HL-60 (cell line): Measurements from ENCODE around the gene RABGAP1L.

Experiments
- DNase-seq, 2 experiments: peaks; one replicate each; pipeline ENCODE4 v3.0.0-alpha.2; 2010 to 2020; ENCODE audit warnings: low read depth in 1 of 2, low spot score in 1 of 2
- H3K27ac ChIP-seq: fragments of 250-450 bp; sonication (Bioruptor Pico); replicated peaks from 2 replicates; pipeline ENCODE4 v1.5.1; 2020; ENCODE audit warnings: mild to moderate bottlenecking, moderate library complexity
- H3K27me3 ChIP-seq: fragments of 250-450 bp; sonication (Bioruptor Pico); 2 replicates; pipeline ENCODE4 v1.5.1; 2021; ENCODE audit warnings: mild to moderate bottlenecking, moderate library complexity; ENCODE audit not compliant: insufficient read depth, poor library complexity, severe bottlenecking
- H3K4me3 ChIP-seq: replicated peaks from 2 replicates; pipeline ENCODE4 v1.5.1; 2011; ENCODE audit warnings: mild to moderate bottlenecking, control low read depth, low read length; ENCODE audit not compliant: insufficient read depth
- GABPA ChIP-seq: IDR thresholded peaks from 2 replicates; pipeline ENCODE4 v1.6.1; 2012; ENCODE audit warnings: low read depth
- POLR2AphosphoS5 ChIP-seq: IDR thresholded peaks from 2 replicates; pipeline ENCODE4 v1.6.1; 2012; ENCODE audit warnings: low read depth
- SPI1 ChIP-seq: IDR thresholded peaks from 2 replicates; pipeline ENCODE4 v1.6.1; 2012; ENCODE audit warnings: low read depth, mild to moderate bottlenecking, borderline replicate concordance
- TF ChIP-seq, protein P1 (sequence below): IDR thresholded peaks from 2 replicates; pipeline ENCODE4 v1.6.1; 2012; ENCODE audit warnings: low read depth; ENCODE audit not compliant: insufficient replicate concordance
- TF ChIP-seq, protein P2 (sequence below): IDR thresholded peaks from one replicate; pipeline ENCODE4 v1.5.1; 2011; ENCODE audit warnings: low read length, control low read depth, inconsistent platforms; ENCODE audit not compliant: insufficient read depth

The RABGAP1L gene

DNA sequence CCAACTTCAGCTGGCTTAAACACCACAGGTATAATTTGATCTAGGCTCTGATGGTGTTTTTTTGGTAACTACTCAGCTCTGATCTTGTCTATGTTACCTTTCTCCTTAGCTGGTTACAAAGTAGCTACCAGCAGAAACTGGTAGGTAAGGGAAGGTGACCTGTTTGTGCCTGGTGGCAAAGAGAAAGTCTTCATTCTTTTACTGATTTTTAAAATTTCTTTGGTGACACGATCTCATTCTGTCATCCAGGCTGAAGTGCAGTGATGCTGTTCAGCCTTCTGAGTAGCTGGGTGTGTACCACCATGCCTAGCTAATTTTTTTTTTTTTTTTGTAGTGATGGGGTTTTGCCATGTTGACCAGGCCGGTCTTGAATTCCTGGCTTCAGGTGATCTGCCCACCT is 62.4 kb downstream of the RABGAP1L start:
- DNase-seq, result no peak
- H3K27ac ChIP-seq, result no peak overlapping the region
- no peaks in the 10 kb centered on the region for H3K27me3 ChIP-seq
- no peak overlapping the region for H3K4me3 ChIP-seq
- TF ChIP-seq GABPA, result no peak
- no peak for TF ChIP-seq POLR2AphosphoS5
- no peak for TF ChIP-seq SPI1
- TF ChIP-seq, protein P1, sequence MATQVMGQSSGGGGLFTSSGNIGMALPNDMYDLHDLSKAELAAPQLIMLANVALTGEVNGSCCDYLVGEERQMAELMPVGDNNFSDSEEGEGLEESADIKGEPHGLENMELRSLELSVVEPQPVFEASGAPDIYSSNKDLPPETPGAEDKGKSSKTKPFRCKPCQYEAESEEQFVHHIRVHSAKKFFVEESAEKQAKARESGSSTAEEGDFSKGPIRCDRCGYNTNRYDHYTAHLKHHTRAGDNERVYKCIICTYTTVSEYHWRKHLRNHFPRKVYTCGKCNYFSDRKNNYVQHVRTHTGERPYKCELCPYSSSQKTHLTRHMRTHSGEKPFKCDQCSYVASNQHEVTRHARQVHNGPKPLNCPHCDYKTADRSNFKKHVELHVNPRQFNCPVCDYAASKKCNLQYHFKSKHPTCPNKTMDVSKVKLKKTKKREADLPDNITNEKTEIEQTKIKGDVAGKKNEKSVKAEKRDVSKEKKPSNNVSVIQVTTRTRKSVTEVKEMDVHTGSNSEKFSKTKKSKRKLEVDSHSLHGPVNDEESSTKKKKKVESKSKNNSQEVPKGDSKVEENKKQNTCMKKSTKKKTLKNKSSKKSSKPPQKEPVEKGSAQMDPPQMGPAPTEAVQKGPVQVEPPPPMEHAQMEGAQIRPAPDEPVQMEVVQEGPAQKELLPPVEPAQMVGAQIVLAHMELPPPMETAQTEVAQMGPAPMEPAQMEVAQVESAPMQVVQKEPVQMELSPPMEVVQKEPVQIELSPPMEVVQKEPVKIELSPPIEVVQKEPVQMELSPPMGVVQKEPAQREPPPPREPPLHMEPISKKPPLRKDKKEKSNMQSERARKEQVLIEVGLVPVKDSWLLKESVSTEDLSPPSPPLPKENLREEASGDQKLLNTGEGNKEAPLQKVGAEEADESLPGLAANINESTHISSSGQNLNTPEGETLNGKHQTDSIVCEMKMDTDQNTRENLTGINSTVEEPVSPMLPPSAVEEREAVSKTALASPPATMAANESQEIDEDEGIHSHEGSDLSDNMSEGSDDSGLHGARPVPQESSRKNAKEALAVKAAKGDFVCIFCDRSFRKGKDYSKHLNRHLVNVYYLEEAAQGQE, result no peak
- TF ChIP-seq, protein P2, sequence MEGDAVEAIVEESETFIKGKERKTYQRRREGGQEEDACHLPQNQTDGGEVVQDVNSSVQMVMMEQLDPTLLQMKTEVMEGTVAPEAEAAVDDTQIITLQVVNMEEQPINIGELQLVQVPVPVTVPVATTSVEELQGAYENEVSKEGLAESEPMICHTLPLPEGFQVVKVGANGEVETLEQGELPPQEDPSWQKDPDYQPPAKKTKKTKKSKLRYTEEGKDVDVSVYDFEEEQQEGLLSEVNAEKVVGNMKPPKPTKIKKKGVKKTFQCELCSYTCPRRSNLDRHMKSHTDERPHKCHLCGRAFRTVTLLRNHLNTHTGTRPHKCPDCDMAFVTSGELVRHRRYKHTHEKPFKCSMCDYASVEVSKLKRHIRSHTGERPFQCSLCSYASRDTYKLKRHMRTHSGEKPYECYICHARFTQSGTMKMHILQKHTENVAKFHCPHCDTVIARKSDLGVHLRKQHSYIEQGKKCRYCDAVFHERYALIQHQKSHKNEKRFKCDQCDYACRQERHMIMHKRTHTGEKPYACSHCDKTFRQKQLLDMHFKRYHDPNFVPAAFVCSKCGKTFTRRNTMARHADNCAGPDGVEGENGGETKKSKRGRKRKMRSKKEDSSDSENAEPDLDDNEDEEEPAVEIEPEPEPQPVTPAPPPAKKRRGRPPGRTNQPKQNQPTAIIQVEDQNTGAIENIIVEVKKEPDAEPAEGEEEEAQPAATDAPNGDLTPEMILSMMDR, result no peak

DNA sequence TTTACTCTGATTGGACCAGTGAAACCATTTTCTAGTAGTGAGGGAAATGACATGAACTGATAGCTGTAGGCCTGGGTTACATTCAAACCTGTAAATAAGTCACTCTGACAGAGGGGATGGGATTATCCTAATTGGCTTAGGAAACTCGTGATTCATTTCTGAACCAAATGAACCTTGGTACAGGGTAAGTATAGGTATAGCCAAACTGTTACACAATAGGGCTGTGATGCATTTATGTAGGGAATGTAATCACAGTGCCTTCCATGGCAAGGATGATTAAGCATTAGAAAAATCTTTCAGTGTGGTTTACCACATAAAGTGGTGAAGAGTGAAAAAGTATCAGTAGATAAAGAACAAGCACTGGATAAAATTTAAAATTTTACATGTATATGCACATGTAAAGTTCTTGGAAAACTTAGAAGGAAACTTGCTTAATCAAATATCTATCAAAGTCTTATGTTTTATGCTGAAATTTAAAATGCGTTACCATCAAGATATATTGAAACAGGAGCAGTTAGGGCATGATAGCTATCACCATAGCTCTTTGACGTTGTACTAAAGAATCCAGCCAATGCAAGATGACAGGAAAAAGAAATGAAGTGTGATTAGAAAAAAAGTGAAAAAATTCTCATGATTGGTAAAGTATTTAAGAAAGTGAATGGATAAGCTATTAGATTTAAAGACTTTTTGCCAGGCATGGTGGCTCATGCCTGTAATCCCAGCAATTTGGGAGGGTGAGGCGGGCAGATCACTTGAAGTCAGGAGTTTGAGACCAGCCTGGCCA is 63.0 kb downstream of the RABGAP1L start:
- H3K4me3 ChIP-seq, result no peak overlapping the region
- no peak for TF ChIP-seq POLR2AphosphoS5
- TF ChIP-seq, protein P1, result no peak
- no peak for TF ChIP-seq SPI1
- TF ChIP-seq GABPA, result no peak
- TF ChIP-seq, protein P2, result no peak
- no peak overlapping the region for H3K27ac ChIP-seq
- DNase-seq, result no peak
- H3K27me3 ChIP-seq, result no peaks in the 10 kb centered on the region

DNA sequence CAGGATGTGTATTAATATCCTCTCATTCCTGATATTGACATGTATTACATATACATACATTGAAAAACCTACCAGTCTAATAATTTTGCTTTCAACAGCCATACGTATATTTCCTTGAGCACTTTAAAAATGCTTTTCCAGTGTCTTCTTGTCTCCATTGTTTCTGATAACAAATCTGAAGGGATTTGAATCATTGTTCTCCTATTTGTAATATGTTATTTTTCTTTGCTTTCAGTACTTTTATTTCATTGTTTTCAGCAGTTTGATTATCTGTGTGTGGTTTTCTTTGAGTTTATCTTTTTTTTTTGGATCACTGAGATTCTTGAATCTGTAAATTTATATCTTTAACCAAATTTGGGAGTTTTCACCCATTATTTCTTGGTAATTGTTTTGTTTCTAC is 65.3 kb downstream of the RABGAP1L start:
- DNase-seq, result no peak
- TF ChIP-seq, protein P2, result no peak
- TF ChIP-seq, protein P1, result no peak
- no peak for TF ChIP-seq GABPA
- TF ChIP-seq POLR2AphosphoS5, result no peak
- TF ChIP-seq SPI1, result no peak
- Histone ChIP-seq H3K27ac (no peak overlapping the region), H3K4me3 (no peak overlapping the region), H3K27me3 (no peaks in the 10 kb centered on the region)
